Lung (tissue), 12 donors: Measurements from ENCODE around the gene COL6A2. TPM values are rescaled to one million over a fixed set of nuclear protein-coding genes. Genes with fewer than 3 reads are reported as not detected.

Experiments
- ATAC-seq: fragments of 200-7000 bp; cut with Tn5 transposase; one replicate; pipeline ENCODE4 v1.9.1; 2020; ENCODE audit warnings: moderate number of reproducible peaks; ENCODE audit not compliant: insufficient read depth, low FRiP score
- DNase-seq, 3 donors: peaks; one replicate each; pipeline ENCODE4 v3.0.0-alpha.2; 2013 to 2017
- H3K27ac ChIP-seq, 2 donors: one replicate each; pipeline ENCODE4 v1.5.1; 2013; ENCODE audit warnings: mild to moderate bottlenecking in 2 of 2, moderate library complexity in 2 of 2, control low read depth in 1 of 2, inconsistent platforms in 1 of 2, low read depth in 1 of 2, low read length in 1 of 2
- H3K27me3 ChIP-seq, 3 donors: one replicate each; pipeline ENCODE4 v1.5.1; 2013; ENCODE audit warnings: low read length in 2 of 3; ENCODE audit not compliant: control insufficient read depth in 3 of 3, insufficient read depth in 3 of 3
- H3K36me3 ChIP-seq, 4 donors: one replicate each; pipeline ENCODE4 v1.5.1; 2013; ENCODE audit warnings: low read length in 4 of 4, mild to moderate bottlenecking in 1 of 4, moderate library complexity in 1 of 4; ENCODE audit not compliant: control insufficient read depth in 4 of 4, insufficient read depth in 4 of 4
- H3K4me1 ChIP-seq, 5 donors: one replicate each; pipeline ENCODE4 v1.5.1; 2013; ENCODE audit warnings: low read length in 5 of 5, mild to moderate bottlenecking in 2 of 5, moderate library complexity in 1 of 5; ENCODE audit not compliant: control insufficient read depth in 5 of 5, insufficient read depth in 5 of 5
- H3K4me3 ChIP-seq: one replicate; pipeline ENCODE4 v1.5.1; 2013; ENCODE audit warnings: mild to moderate bottlenecking, control low read depth, moderate library complexity
- H3K9ac ChIP-seq, 2 donors: one replicate each; pipeline ENCODE4 v1.5.1; 2013; ENCODE audit warnings: low read length in 2 of 2, control low read depth in 1 of 2; ENCODE audit not compliant: insufficient read depth in 1 of 2
- H3K9me3 ChIP-seq, 4 donors: one replicate each; pipeline ENCODE4 v1.5.1; 2013; ENCODE audit warnings: low read length in 3 of 4, mild to moderate bottlenecking in 1 of 4, moderate library complexity in 1 of 4; ENCODE audit not compliant: control insufficient read depth in 4 of 4, insufficient read depth in 3 of 4
- CTCF ChIP-seq: IDR thresholded peaks from 2 replicates; pipeline ENCODE4 v1.5.1; 2012; ENCODE audit warnings: mild to moderate bottlenecking; ENCODE audit errors: control extremely low read depth, extremely low read depth
- WGBS, 2 donors: extraction: QIAGEN DNeasy Blood & Tissue Kit; methylation state at CpG; one replicate each; pipeline ENCODE4 v1.1.7; 2013; 5-methylcytosine and 5-hydroxymethylcytosine counted together
- polyA plus RNA-seq, 2 donors: library from polyadenylated mRNA; stranded (reverse); fragments of 200-250 nt; gene quantifications; one replicate each; pipeline ENCODE4 v1.2.1, GENCODE V29; 2013
- total RNA-seq, 2 donors: library from RNA; depleted of rRNA in 1 of 2; stranded (reverse); fragments of >200 nt in 1 of 2; gene quantifications; one replicate each; pipeline ENCODE4 v1.2.1, GENCODE V29; 2014 to 2021
- donor health status: control.
- donor health status: control.
- donor health status: Bipolar disorder and iron deficiency.
- donor health status: healthy.
- donor health status: DM: yes; HTN: yes; CAD: no.

Gene COL6A2
- total and polyA plus RNA-seq, 4 donors = 192 to 466 (median 292) TPM

GRCh38 chr21:46078322-46078977, 19.5 kb upstream of the COL6A2 start:
- 84 to 89% methylated on average over 23 of the region's 23 CpGs for WGBS, 2 donors
- Histone ChIP-seq H3K9ac (no peak overlapping the region), H3K4me3 (no peak overlapping the region), H3K27ac (no peak overlapping the region), H3K9me3 (peaks cover 0 to 3% (median 0%) of the 10 kb centered on the region in 4 donors), H3K27me3 (no peaks in the 10 kb centered on the region), H3K4me1 (peaks cover 0 to 29% (median 9%) of the 10 kb centered on the region in 5 donors), H3K36me3 (no peaks in the 10 kb centered on the region)
- TF ChIP-seq CTCF = no peak
- DNase-seq (no peak), ATAC-seq (no peak)

- H3K4me1 ChIP-seq = peaks cover 0 to 34% (median 9%) of the 10 kb centered on the region in 5 donors
- no peaks in the 10 kb centered on the region for H3K27me3 ChIP-seq
- ATAC-seq = no peak
- H3K27ac ChIP-seq = no peak overlapping the region
- peaks cover 0 to 3% (median 0%) of the 10 kb centered on the region in 4 donors for H3K9me3 ChIP-seq
- no peak overlapping the region for H3K9ac ChIP-seq
- DNase-seq = no peak
- H3K4me3 ChIP-seq = no peak overlapping the region
- H3K36me3 ChIP-seq = no peaks in the 10 kb centered on the region
- no peak for TF ChIP-seq CTCF
- 82 to 86% methylated on average over 6 of the region's 6 CpGs for WGBS, 2 donors
These were observed 18.9 kb upstream of the COL6A2 start for GRCh38 chr21:46078978-46079351.

GRCh38 chr21:46079352-46080170, 18.4 kb upstream of the COL6A2 start:
- WGBS, 2 donors = 79 to 82% methylated on average over 34 of the region's 34 CpGs
- Histone ChIP-seq H3K9ac (no peak overlapping the region), H3K4me3 (no peak overlapping the region), H3K27ac (no peak overlapping the region), H3K36me3 (no peaks in the 10 kb centered on the region), H3K9me3 (peaks cover 0 to 3% (median 0%) of the 10 kb centered on the region in 4 donors), H3K4me1 (peaks cover 0 to 38% (median 9%) of the 10 kb centered on the region in 5 donors), H3K27me3 (peaks cover 0 to under 1% (median 0%) of the 10 kb centered on the region in 3 donors)
- ATAC-seq = no peak
- DNase-seq = peak; percentile 45 to 74 (median 47)
- no peak for TF ChIP-seq CTCF
